T-cell (primary cell): ENCODE results near the gene HMG20A. TPM values are rescaled to one million over a fixed set of nuclear protein-coding genes. Genes with fewer than 3 reads are reported as not detected.

Experiments used
- ATAC-seq, 4 experiments: fragments of 200-7000 bp in 3 of 4; fragments of 150-1000 bp in 1 of 4; cut with Tn5 transposase; replicated peaks in 1 of 4; 1 replicate in 3 of 4; 2 replicates in 1 of 4; pipeline ENCODE4 v1.10.0; 2021; ENCODE audit warnings: moderate library complexity in 3 of 4, mild to moderate bottlenecking in 2 of 4, moderate number of reproducible peaks in 1 of 4
- CTCF ChIA-PET, 2 donors: fragments of 300-600 bp; sonication (Branson Sonifier 250); formaldehyde crosslinking; loops; one replicate each; lab custom pipeline; 2022; ENCODE audit warnings: antibody characterized with exemption in 2 of 2; lab: Charles Lee
- POLR2A ChIA-PET, 2 donors: fragments of 300-600 bp; sonication (Branson Sonifier 250); formaldehyde crosslinking; loops; one replicate each; lab custom pipeline; 2022; ENCODE audit warnings: antibody characterized with exemption in 2 of 2; lab: Charles Lee
- DNase-seq, 35 experiments: peaks; one replicate each; pipeline versions ENCODE4 v3.0.0 to v3.0.0-alpha.2; 2013 to 2023
- H3K27ac ChIP-seq: one replicate; pipeline ENCODE4 v1.5.1; 2013; ENCODE audit warnings: low read length
- H3K27me3 ChIP-seq, 2 experiments: replicated peaks in 1 of 2; 1 replicate in 1 of 2; 2 replicates in 1 of 2; pipeline versions ENCODE4 v1.6.1 to v1.7.0; 2013; ENCODE audit warnings: low read length in 1 of 2, mixed read lengths in 1 of 2; ENCODE audit not compliant: control insufficient read depth in 2 of 2, insufficient read depth in 2 of 2; ENCODE audit errors: extremely low read depth in 1 of 2
- H3K36me3 ChIP-seq, 2 donors: 1 replicate in 1 of 2; 2 replicates in 1 of 2; pipeline versions ENCODE4 v1.6.1 to v1.7.0; 2013; ENCODE audit warnings: low read length in 1 of 2; ENCODE audit not compliant: control insufficient read depth in 2 of 2, insufficient read depth in 1 of 2; ENCODE audit errors: extremely low read depth in 1 of 2
- H3K4me1 ChIP-seq, 2 experiments: 1 replicate in 1 of 2; 2 replicates in 1 of 2; pipeline versions ENCODE4 v1.6.1 to v1.7.0; 2013; ENCODE audit warnings: low read length in 2 of 2, mixed read lengths in 1 of 2; ENCODE audit not compliant: insufficient read depth in 2 of 2, control insufficient read depth in 1 of 2; ENCODE audit errors: extremely low read depth in 1 of 2
- H3K4me3 ChIP-seq, 2 donors: 1 replicate in 1 of 2; 2 replicates in 1 of 2; pipeline versions ENCODE4 v1.5.1 to v1.7.0; 2013; ENCODE audit warnings: mild to moderate bottlenecking in 2 of 2, low read length in 1 of 2, moderate library complexity in 1 of 2; ENCODE audit not compliant: control insufficient read depth in 1 of 2; ENCODE audit errors: extremely low read depth in 1 of 2
- H3K9me3 ChIP-seq: 2 replicates; pipeline ENCODE4 v1.7.0; 2013
- H3K27ac Mint-ChIP-seq, 2 donors: one replicate each; pipeline ENCODE4 v1.8.0; 2020 to 2021; ENCODE audit warnings: mild to moderate bottlenecking in 2 of 2, mixed read lengths in 2 of 2
- H3K27me3 Mint-ChIP-seq, 2 donors: one replicate each; pipeline ENCODE4 v1.8.0; 2021 to 2022; ENCODE audit warnings: mixed read lengths in 2 of 2
- H3K36me3 Mint-ChIP-seq: one replicate; pipeline ENCODE4 v1.8.0; 2021; ENCODE audit warnings: mixed read lengths
- H3K4me1 Mint-ChIP-seq, 3 donors: one replicate each; pipeline ENCODE4 v1.8.0; 2020 to 2022; ENCODE audit warnings: mixed read lengths in 3 of 3, mild to moderate bottlenecking in 1 of 3
- H3K4me3 Mint-ChIP-seq, 3 donors: one replicate each; pipeline ENCODE4 v1.8.0; 2020 to 2022; ENCODE audit warnings: mild to moderate bottlenecking in 3 of 3, mixed read lengths in 3 of 3, moderate library complexity in 3 of 3
- H3K9me3 Mint-ChIP-seq, 3 donors: one replicate each; pipeline ENCODE4 v1.8.0; 2020 to 2022; ENCODE audit warnings: mixed read lengths in 3 of 3
- WGBS: methylation state at CpG from one replicate; pipeline ENCODE4 v1.1.5; 2013; ENCODE audit warnings: missing lambda C conversion rate; ENCODE audit not compliant: insufficient coverage; 5-methylcytosine and 5-hydroxymethylcytosine counted together
- total RNA-seq, 35 experiments: library from RNA in 6 of 35; stranded (reverse) in 6 of 35; fragments of 120-200 nt in 1 of 35; gene quantifications; one replicate each; pipeline versions ENCODE4 v1.2.1 to v1.2.4 and lab custom pipeline; 2013 to 2026

HMG20A gene
- total RNA-seq, 5 donors from 2014 or later (not counting 1 experiment from before 2014, with no cell fraction given), result 34.2 to 48.3 (median 42.0) TPM

- peaks cover 3 to 23% of the 10 kb centered on the region in 2 donors for H3K36me3 ChIP-seq
- Mint-ChIP-seq H3K4me3 (peak overlapping the region in 1 of 3 donors; percentile 35), H3K27me3 (no peaks in the 10 kb centered on the region), H3K36me3 (peaks cover 42% of the 10 kb centered on the region), H3K4me1 (peaks cover 21 to 28% (median 24%) of the 10 kb centered on the region in 3 donors), H3K27ac (peak overlapping the region; percentile 65 to 75), H3K9me3 (no peaks in the 10 kb centered on the region)
- ChIA-PET CTCF (interaction anchor here in 1 of 2 donors (1.3 kb wide), 1 partner anchor 9 kb away, joined by 9 read pairs; no protein-coding TSS in a partner anchor), POLR2A (interaction anchor here (0.6 to 0.7 kb wide), 2 partner anchors 156 to 556 kb away, joined by 3 read pairs; partner anchors contain the start of gene RCN2 (in 1 of the 2))
- H3K4me3 ChIP-seq, result no peak overlapping the region
- H3K27me3 ChIP-seq, result no peaks in the 10 kb centered on the region
- DNase-seq (no peak), ATAC-seq (no peak)
- no peak overlapping the region for H3K27ac ChIP-seq
- H3K4me1 ChIP-seq, result peaks cover 0 to 6% of the 10 kb centered on the region in 2 experiments
- H3K9me3 ChIP-seq, result no peaks in the 10 kb centered on the region
These were observed 67.2 kb downstream of the HMG20A start for GRCh38 chr15:77487888-77488287.

GRCh38 chr15:77489647-77490046, 69.0 kb downstream of the HMG20A start:
- Mint-ChIP-seq H3K27ac (no peak overlapping the region), H3K4me1 (peaks cover 30 to 43% (median 32%) of the 10 kb centered on the region in 3 donors), H3K9me3 (no peaks in the 10 kb centered on the region), H3K36me3 (peaks cover 24% of the 10 kb centered on the region), H3K27me3 (no peaks in the 10 kb centered on the region), H3K4me3 (no peak overlapping the region)
- Histone ChIP-seq H3K9me3 (no peaks in the 10 kb centered on the region), H3K27me3 (no peaks in the 10 kb centered on the region), H3K4me3 (no peak overlapping the region), H3K4me1 (peaks cover 4 to 14% of the 10 kb centered on the region in 2 experiments), H3K27ac (no peak overlapping the region), H3K36me3 (peaks cover 0 to 6% of the 10 kb centered on the region in 2 donors)
- no peak for DNase-seq
- POLR2A ChIA-PET, result no interaction called here
- ATAC-seq, result no peak
- CTCF ChIA-PET, result interaction anchor here in 1 of 2 donors (1.6 kb wide), 1 partner anchor 371 kb away, joined by 3 read pairs; no protein-coding TSS in a partner anchor
- 95% methylated on average over 3 of the region's 5 CpGs for WGBS

GRCh38 chr15:77493324-77493907, 72.7 kb downstream of the HMG20A start:
- Mint-ChIP-seq H3K4me1 (peaks cover 15 to 31% (median 18%) of the 10 kb centered on the region in 3 donors), H3K4me3 (no peak overlapping the region), H3K27ac (peak overlapping the region; percentile 17 to 36), H3K36me3 (peaks cover 11% of the 10 kb centered on the region), H3K9me3 (no peaks in the 10 kb centered on the region), H3K27me3 (no peaks in the 10 kb centered on the region)
- peak in 1 of 35 experiments; percentile 16 for DNase-seq
- Histone ChIP-seq H3K9me3 (no peaks in the 10 kb centered on the region), H3K36me3 (peaks cover 0 to under 1% of the 10 kb centered on the region in 2 donors), H3K4me1 (peaks cover 7 to 12% of the 10 kb centered on the region in 2 experiments), H3K27me3 (no peaks in the 10 kb centered on the region), H3K4me3 (no peak overlapping the region), H3K27ac (no peak overlapping the region)
- WGBS, result 60% methylated on average over 1 of the region's 3 CpGs
- ChIA-PET CTCF (interaction anchor here (0.6 to 1.2 kb wide), 2 partner anchors 12 to 187 kb away, joined by 3 read pairs; no protein-coding TSS in a partner anchor), POLR2A (no interaction called here)
- ATAC-seq, result peak in 3 of 4 experiments; percentile 31 to 47 (median 43)

GRCh38 chr15:77494073-77494867, 73.6 kb downstream of the HMG20A start:
- H3K4me1 Mint-ChIP-seq, result peaks cover 15 to 31% (median 18%) of the 10 kb centered on the region in 3 donors
- DNase-seq, result no peak
- H3K9me3 Mint-ChIP-seq, result no peaks in the 10 kb centered on the region
- no peak overlapping the region for H3K27ac Mint-ChIP-seq
- peaks cover 19% of the 10 kb centered on the region for H3K36me3 Mint-ChIP-seq
- ChIA-PET CTCF (no interaction called here), POLR2A (no interaction called here)
- no peaks in the 10 kb centered on the region for H3K27me3 Mint-ChIP-seq
- Histone ChIP-seq H3K27me3 (no peaks in the 10 kb centered on the region), H3K4me3 (no peak overlapping the region), H3K36me3 (peaks cover 0 to 3% of the 10 kb centered on the region in 2 donors), H3K4me1 (peaks cover 7 to 12% of the 10 kb centered on the region in 2 experiments), H3K27ac (no peak overlapping the region), H3K9me3 (no peaks in the 10 kb centered on the region)
- no peak for ATAC-seq
- WGBS, result 57% methylated on average over 1 of the region's 2 CpGs
- no peak overlapping the region for H3K4me3 Mint-ChIP-seq

DNA sequence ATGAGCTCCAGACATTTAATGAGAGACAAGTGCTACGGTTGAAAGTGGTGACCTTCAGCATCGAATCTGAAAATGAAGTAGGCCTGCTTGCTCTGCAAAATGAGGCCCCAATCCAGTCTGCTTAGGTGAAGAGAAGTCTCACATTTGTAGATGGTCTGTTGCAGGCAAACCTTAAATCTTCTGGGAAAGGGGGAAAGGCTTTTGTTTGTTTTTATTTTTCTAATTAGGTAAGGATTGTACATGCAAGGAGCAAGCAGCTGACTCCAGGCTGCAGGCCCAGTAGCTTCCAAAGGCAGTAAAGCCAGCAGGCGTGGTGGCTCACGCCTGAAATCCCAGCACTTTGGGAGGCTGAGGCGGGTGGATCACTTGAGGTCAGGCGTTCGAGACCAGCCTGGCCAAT, 74.3 kb downstream of the HMG20A start:
- ChIA-PET CTCF (interaction anchor here in 1 of 2 donors (0.6 kb wide), 1 partner anchor 13 kb away, joined by 3 read pairs; no protein-coding TSS in a partner anchor), POLR2A (no interaction called here)
- Mint-ChIP-seq H3K9me3 (no peaks in the 10 kb centered on the region), H3K4me3 (no peak overlapping the region), H3K27ac (no peak overlapping the region), H3K27me3 (no peaks in the 10 kb centered on the region), H3K36me3 (peaks cover 18% of the 10 kb centered on the region), H3K4me1 (peaks cover 15 to 31% (median 18%) of the 10 kb centered on the region in 3 donors)
- DNase-seq, result no peak
- H3K36me3 ChIP-seq, result peaks cover 0 to 3% of the 10 kb centered on the region in 2 donors
- peaks cover 7 to 12% of the 10 kb centered on the region in 2 experiments for H3K4me1 ChIP-seq
- 89% methylated on average over 4 of the region's 7 CpGs for WGBS
- ATAC-seq, result no peak
- H3K4me3 ChIP-seq, result no peak overlapping the region
- H3K9me3 ChIP-seq, result no peaks in the 10 kb centered on the region
- H3K27me3 ChIP-seq, result no peaks in the 10 kb centered on the region
- no peak overlapping the region for H3K27ac ChIP-seq

GRCh38 chr15:77495838-77496596, 75.3 kb downstream of the HMG20A start:
- peaks cover 15% of the 10 kb centered on the region for H3K36me3 Mint-ChIP-seq
- 90% methylated on average over 2 of the region's 10 CpGs for WGBS
- H3K27me3 Mint-ChIP-seq, result no peaks in the 10 kb centered on the region
- Histone ChIP-seq H3K36me3 (peaks cover 0 to 3% of the 10 kb centered on the region in 2 donors), H3K9me3 (no peaks in the 10 kb centered on the region), H3K4me3 (no peak overlapping the region), H3K27me3 (no peaks in the 10 kb centered on the region), H3K4me1 (peaks cover 7 to 12% of the 10 kb centered on the region in 2 experiments), H3K27ac (no peak overlapping the region)
- H3K27ac Mint-ChIP-seq, result no peak overlapping the region
- peaks cover 15 to 31% (median 18%) of the 10 kb centered on the region in 3 donors for H3K4me1 Mint-ChIP-seq
- no peak for ATAC-seq
- no peaks in the 10 kb centered on the region for H3K9me3 Mint-ChIP-seq
- ChIA-PET POLR2A (no interaction called here), CTCF (interaction anchor here (0.6 to 2.9 kb wide), 6 partner anchors 8 to 554 kb away, joined by 3 to 13 read pairs (median 7); no protein-coding TSS in a partner anchor)
- DNase-seq, result no peak
- no peak overlapping the region for H3K4me3 Mint-ChIP-seq
